ENCODE measurements around the gene DNAJC2. TPM values are rescaled to one million over a fixed set of nuclear protein-coding genes. Genes with fewer than 3 reads are reported as not detected.

The DNAJC2 gene
- total RNA-seq, 1 donor from 2014 or later = 49.0 TPM

Other genes starting within 250 kb of the DNAJC2 start
- 14.4 and 15.4 TPM in 2 replicates for gene NAPEPLD, start 195.7 kb downstream of the DNAJC2 start, total RNA-seq
- 76.9 and 80.8 TPM in 2 replicates for gene PMPCB, start 47.3 kb downstream of the DNAJC2 start, total RNA-seq
- 94.3 and 94.8 TPM in 2 replicates for gene PSMC2, start 2.9 kb upstream of the DNAJC2 start, total RNA-seq
- gene SLC26A5, start 101.4 kb upstream of the DNAJC2 start, total RNA-seq = not detected in 2 replicates